ENCODE data around the gene EHD1. TPM values are rescaled to one million over a fixed set of nuclear protein-coding genes. Genes with fewer than 3 reads are reported as not detected.
"Not testable (repeated sequence)": the region's sequence is repeated elsewhere in the genome, so short reads cannot be mapped to it uniquely, and the experiment has no call there.

EHD1 gene
- total RNA-seq, 1 donor from 2014 or later = 64.5 TPM

DNA sequence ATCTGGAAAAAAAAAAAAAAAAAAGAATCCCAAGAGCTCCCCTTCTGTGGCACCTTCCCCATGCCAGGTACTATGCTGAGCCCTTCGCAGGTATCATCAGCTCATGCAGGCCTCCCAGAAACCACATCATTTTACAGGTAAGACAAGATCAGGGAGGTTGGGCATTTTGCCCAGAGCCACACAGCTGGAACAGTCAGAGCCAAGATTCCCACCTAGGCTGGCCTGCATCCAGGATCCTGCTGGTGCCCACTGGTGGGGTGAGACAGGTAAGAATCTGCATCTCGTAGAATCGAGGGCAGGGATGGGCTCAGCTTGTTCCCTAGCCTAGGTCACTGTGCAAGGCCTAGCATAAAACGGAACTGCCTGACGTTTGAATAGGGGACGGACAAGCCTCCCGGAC, 52.4 kb downstream of the EHD1 start:
- intact Hi-C loops (cut with DNase I) = no loop called here
- DNase-seq (ENCODE audit: low spot score) (no peak), ATAC-seq (no peak)

DNA sequence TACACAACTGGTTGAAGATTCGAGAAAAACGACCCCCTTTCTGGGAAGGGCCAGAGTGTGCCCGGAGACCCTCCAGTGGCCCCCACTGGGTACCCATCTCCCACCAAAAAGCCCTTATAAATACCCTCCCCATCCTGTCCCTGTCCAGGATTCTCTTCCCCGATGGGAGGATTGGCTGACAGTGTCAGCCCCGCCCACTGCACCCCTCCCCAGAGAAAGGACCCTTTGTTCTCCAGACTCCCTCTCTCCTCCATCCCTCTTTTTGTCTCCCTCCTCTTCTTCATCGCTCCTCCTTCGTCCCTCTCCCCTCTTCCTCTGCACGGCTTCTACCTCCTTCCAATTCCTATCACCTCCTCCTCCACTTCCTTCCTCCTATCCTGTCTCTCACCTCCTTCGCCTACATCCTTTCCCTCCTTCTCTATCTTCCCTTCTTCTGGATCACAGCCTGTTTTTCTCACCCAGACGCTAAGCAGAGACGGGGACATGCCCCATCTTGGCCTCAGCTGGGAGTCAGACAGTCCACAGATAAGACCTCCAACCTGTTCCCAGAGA, 54.8 kb downstream of the EHD1 start:
- intact Hi-C loops (cut with DNase I) = no loop called here
- no peak for DNase-seq (ENCODE audit: low spot score)
- ATAC-seq = no peak

DNA sequence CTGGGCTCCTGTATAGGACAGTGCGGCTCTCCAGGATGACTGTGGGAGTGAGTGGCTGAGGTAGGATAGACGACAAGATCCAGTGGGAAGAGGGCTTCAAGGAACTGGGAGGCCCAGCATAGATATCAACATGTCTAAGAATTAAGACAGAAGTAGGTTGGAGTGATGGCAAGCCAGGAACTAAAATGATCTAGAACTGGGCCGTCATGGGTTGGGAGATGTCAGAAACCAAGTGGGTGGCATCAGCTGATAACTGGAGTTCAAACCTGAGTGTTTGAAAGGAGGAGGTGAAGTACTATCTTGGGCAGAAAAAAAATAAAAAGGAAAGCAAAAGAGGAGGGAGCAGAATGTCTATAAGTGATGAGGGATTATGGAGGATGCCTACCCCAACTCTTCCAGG, 60.9 kb downstream of the EHD1 start:
- ATAC-seq (no peak), DNase-seq (ENCODE audit: low spot score) (no peak)
- intact Hi-C loops (cut with DNase I) = no loop called here

DNA sequence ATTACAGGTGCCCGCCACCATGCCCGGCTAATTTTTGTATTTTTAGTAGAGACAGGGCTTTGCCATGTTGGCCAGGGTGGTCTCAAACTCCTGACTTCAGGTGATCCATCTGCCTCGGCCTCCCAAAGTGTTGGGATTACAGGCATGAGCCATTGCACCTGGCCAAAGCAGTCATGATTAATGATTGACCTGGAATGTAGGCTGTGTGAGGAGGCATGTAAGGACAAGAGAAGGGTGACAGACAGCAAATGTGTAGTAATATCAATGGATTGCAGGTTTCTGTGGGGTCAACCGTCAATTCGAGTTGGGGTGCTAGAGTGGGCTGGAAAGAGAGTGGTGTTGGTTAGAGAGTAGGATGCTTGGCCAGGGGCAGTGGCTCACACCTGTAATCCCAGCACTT, 63.0 kb downstream of the EHD1 start:
- ATAC-seq; intact Hi-C loops (cut with DNase I); DNase-seq (ENCODE audit: low spot score): not testable (repeated sequence)

- intact Hi-C loops (cut with DNase I) = no loop called here
- ATAC-seq (no peak), DNase-seq (ENCODE audit: low spot score) (no peak)
These were observed 63.7 kb downstream of the EHD1 start for GRCh38 chr11:64814712-64815187.

GRCh38 chr11:64813826-64814225, 64.6 kb downstream of the EHD1 start:
- intact Hi-C loops (cut with DNase I) = no loop called here
- ATAC-seq (no peak), DNase-seq (ENCODE audit: low spot score) (no peak)

DNA sequence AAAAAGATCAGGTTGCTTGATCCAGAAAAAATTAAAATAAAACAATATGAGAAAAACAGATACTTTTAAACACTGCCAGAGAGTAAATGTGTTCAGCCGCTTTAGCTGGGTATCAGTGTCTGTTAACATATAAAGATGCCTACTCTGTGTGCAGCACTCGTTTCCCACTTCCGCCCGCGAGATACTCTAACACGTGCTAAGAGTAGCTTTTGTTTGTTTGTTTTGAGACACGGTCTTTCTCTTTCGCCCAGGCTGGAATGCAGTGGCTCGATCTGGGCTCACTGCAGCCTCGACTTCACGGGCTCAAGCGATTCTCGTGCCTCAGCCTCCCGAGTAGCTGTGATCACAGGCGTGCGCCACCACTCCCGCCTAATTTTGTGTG, 67.5 kb downstream of the EHD1 start:
- ATAC-seq (peak; percentile 10), DNase-seq (ENCODE audit: low spot score) (no peak)
- intact Hi-C loops (cut with DNase I) = no loop called here

- ATAC-seq = peak; percentile 99
- intact Hi-C loops (cut with DNase I) = no loop called here
- DNase-seq (ENCODE audit: low spot score) = peak; percentile 96
These were observed 68.0 kb downstream of the EHD1 start, which contains the start of gene MEN1 for GRCh38 chr11:64810271-64810890. Gene MEN1 (minus strand): TSS chr11:64810551. CDS start chr11:64810109, 442 bp downstream.

DNA sequence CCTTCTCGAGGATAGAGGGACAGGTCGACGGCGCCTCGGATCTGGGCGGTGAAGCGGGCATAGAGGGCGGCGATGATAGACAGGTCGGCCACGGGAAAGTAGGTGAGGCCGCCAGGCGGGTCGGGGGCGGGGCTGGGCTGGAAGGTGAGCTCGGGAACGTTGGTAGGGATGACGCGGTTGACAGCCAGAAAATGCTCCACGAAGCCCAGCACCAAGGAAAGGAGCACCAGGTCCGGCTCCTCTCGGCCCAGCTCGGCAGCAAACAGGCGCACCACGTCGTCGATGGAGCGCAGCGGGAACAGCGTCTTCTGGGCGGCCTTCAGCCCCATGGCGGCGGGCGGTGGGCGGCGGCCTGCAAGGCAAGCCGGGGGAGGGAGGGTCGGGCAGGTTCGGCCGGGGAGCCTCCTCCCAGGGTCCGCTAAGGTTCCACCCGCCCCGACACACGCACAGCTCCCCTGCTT, 68.6 kb downstream of the EHD1 start:
- DNase-seq (ENCODE audit: low spot score) (no peak), ATAC-seq (peak; percentile 14)
- intact Hi-C loops (cut with DNase I) = no loop called here

DNA sequence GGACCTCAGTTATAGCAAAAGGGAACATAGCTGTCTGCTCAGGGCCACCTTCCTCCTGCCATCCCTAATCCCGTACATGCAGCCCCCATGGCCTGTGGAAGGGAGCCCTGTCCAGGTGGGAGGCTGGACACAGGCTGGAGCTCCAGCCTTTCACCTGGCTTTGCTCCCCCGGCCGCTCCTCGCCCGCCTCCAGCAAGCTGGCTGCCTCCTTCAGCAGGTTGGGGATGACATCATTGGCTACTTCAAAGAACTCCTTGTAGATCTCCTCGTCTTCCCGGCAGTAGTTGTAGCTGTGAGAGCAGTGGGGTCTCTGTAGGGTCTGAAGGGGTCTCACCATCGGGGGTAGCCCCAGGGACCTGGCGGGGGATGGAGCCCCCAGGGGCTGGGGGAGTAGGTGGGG, 72.9 kb downstream of the EHD1 start:
- no peak for ATAC-seq
- intact Hi-C loops (cut with DNase I) = no loop called here

GRCh38 chr11:64804346-64805210, 73.8 kb downstream of the EHD1 start:
- intact Hi-C loops (cut with DNase I) = no loop called here
- no peak for ATAC-seq
- no peak for DNase-seq (ENCODE audit: low spot score)

More for the DNA sequence above, 72.9 kb downstream of the EHD1 start:
- DNase-seq (ENCODE audit: low spot score) = no peak

GRCh38 chr11:64803846-64804345, 74.5 kb downstream of the EHD1 start:
- no peak for ATAC-seq

DNA sequence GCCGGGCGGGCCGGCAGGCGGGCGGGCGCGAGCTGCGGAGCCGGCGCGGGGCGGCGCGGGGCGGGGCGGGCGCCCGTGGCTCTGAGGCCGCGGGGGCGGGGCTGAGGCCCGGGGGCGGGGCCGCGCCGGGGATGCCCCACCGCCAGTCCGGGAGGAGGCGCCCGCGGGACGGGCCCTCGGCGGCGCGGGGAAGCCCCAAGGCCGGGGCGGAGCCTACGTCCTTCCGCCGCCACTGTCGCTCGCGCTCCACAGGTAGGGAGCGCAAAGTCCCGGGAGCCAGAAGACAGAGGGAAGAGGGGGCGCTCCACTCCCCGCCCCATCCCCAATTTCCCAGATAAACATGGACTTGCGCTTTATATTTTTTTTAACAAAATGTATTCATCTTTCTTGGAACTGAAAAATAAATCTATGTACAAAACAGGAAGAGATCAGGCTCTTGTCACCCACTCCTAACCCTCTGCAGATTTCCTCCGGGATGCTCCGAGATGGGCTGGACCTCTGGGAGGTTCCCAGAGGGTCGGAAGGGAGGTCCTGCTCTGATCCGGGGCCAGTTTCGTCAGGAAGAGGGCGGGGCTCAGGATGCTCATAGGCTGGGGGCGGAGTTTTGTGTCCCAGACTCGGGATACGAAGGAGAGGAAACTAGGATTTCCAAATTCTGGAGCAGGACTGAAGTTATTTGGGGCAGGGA, 75.1 kb downstream of the EHD1 start, which contains the start of gene MAP4K2:
Gene MAP4K2, minus strand, starts transcription at position 57 of the 688 bp plus-strand sequence. CDS start 65 bp downstream, outside the sequence.
- intact Hi-C loops (cut with DNase I) = no loop called here
- DNase-seq (ENCODE audit: low spot score) = peak; percentile 92

More at GRCh38 chr11:64803846-64804345, 74.5 kb downstream of the EHD1 start:
- intact Hi-C loops (cut with DNase I) = no loop called here
- no peak for DNase-seq (ENCODE audit: low spot score)

GRCh38 chr11:64802370-64803157, 75.9 kb downstream of the EHD1 start:
- intact Hi-C loops (cut with DNase I) = no loop called here
- ATAC-seq (peak; percentile 3), DNase-seq (ENCODE audit: low spot score) (peak; percentile 80)

More for the DNA sequence above, 75.1 kb downstream of the EHD1 start, which contains the start of gene MAP4K2:
- ATAC-seq = peak; percentile 88

Data from sciatic nerve (tissue), 2 donors.